IgD-negative memory B cell (primary cell): ENCODE data around the gene BZW1. TPM values are rescaled to one million over a fixed set of nuclear protein-coding genes. Genes with fewer than 3 reads are reported as not detected.

Experiments
- H3K27ac Mint-ChIP-seq, 3 donors: one replicate each; pipeline ENCODE4 v1.8.0; 2020 to 2022; ENCODE audit warnings: mild to moderate bottlenecking in 3 of 3, mixed read lengths in 3 of 3, moderate library complexity in 1 of 3
- H3K27me3 Mint-ChIP-seq: one replicate; pipeline ENCODE4 v1.8.0; 2021; ENCODE audit warnings: mixed read lengths
- H3K36me3 Mint-ChIP-seq: one replicate; pipeline ENCODE4 v1.8.0; 2020; ENCODE audit warnings: mild to moderate bottlenecking, mixed read lengths
- H3K4me1 Mint-ChIP-seq, 3 donors: one replicate each; pipeline ENCODE4 v1.8.0; 2020 to 2022; ENCODE audit warnings: mixed read lengths in 3 of 3, mild to moderate bottlenecking in 1 of 3
- H3K4me3 Mint-ChIP-seq, 4 donors: one replicate each; pipeline ENCODE4 v1.8.0; 2020 to 2022; ENCODE audit warnings: mild to moderate bottlenecking in 4 of 4, mixed read lengths in 4 of 4, moderate library complexity in 3 of 4
- H3K9me3 Mint-ChIP-seq, 3 donors: one replicate each; pipeline ENCODE4 v1.8.0; 2020 to 2021; ENCODE audit warnings: mixed read lengths in 3 of 3, mild to moderate bottlenecking in 1 of 3
- polyA plus RNA-seq: library from polyadenylated mRNA; unstranded; fragments of 300-500 nt; fragmentation: Illumina TruSeq; gene quantifications from one replicate; pipeline ENCODE4 v1.2.3, GENCODE V29; 2021

The BZW1 gene
- polyA plus RNA-seq, 1 donor from 2014 or later = 140 TPM

- no peak overlapping the region for H3K4me3 Mint-ChIP-seq
Observed at GRCh38 chr2:200839513-200839912, 27.8 kb downstream of the BZW1 start.

GRCh38 chr2:200843993-200844948, 32.6 kb downstream of the BZW1 start:
- Mint-ChIP-seq H3K27ac (no peak overlapping the region), H3K36me3 (peaks cover 2% of the 10 kb centered on the region), H3K4me3 (no peak overlapping the region), H3K27me3 (no peaks in the 10 kb centered on the region), H3K9me3 (no peaks in the 10 kb centered on the region), H3K4me1 (no peaks in the 10 kb centered on the region)

More at GRCh38 chr2:200839513-200839912, 27.8 kb downstream of the BZW1 start:
- Mint-ChIP-seq H3K4me1 (peaks cover 0 to 2% (median 0%) of the 10 kb centered on the region in 3 donors), H3K9me3 (peaks cover 2 to 14% (median 9%) of the 10 kb centered on the region in 3 donors), H3K27ac (no peak overlapping the region), H3K36me3 (peaks cover 7% of the 10 kb centered on the region), H3K27me3 (no peaks in the 10 kb centered on the region)

GRCh38 chr2:200845194-200845593, 33.5 kb downstream of the BZW1 start:
- Mint-ChIP-seq H3K27me3 (no peaks in the 10 kb centered on the region), H3K4me1 (no peaks in the 10 kb centered on the region)

GRCh38 chr2:200845669-200846325, 34.1 kb downstream of the BZW1 start:
- Mint-ChIP-seq H3K36me3 (peaks cover 2% of the 10 kb centered on the region), H3K4me1 (no peaks in the 10 kb centered on the region), H3K27ac (no peak overlapping the region), H3K4me3 (no peak overlapping the region), H3K27me3 (no peaks in the 10 kb centered on the region), H3K9me3 (no peaks in the 10 kb centered on the region)

More at GRCh38 chr2:200845194-200845593, 33.5 kb downstream of the BZW1 start:
- peaks cover 2% of the 10 kb centered on the region for H3K36me3 Mint-ChIP-seq
- no peak overlapping the region for H3K27ac Mint-ChIP-seq
- no peaks in the 10 kb centered on the region for H3K9me3 Mint-ChIP-seq
- no peak overlapping the region for H3K4me3 Mint-ChIP-seq

- Mint-ChIP-seq H3K4me1 (peaks cover 0 to 3% (median 0%) of the 10 kb centered on the region in 3 donors), H3K4me3 (no peak overlapping the region), H3K27ac (peak overlapping the region in 2 of 3 donors; percentile 40 to 87)
Observed at GRCh38 chr2:200847269-200847668, 35.6 kb downstream of the BZW1 start.

GRCh38 chr2:200847939-200848338, 36.2 kb downstream of the BZW1 start:
- Mint-ChIP-seq H3K27me3 (no peaks in the 10 kb centered on the region), H3K27ac (peak overlapping the region in 2 of 3 donors; percentile 75 to 87), H3K4me1 (peaks cover 0 to 3% (median 0%) of the 10 kb centered on the region in 3 donors), H3K36me3 (peaks cover 2% of the 10 kb centered on the region), H3K9me3 (no peaks in the 10 kb centered on the region), H3K4me3 (no peak overlapping the region)

More at GRCh38 chr2:200847269-200847668, 35.6 kb downstream of the BZW1 start:
- Mint-ChIP-seq H3K9me3 (no peaks in the 10 kb centered on the region), H3K36me3 (peaks cover under 1% of the 10 kb centered on the region), H3K27me3 (no peaks in the 10 kb centered on the region)

- Mint-ChIP-seq H3K4me3 (no peak overlapping the region), H3K36me3 (peaks cover 5% of the 10 kb centered on the region), H3K4me1 (peaks cover 0 to 3% (median 1%) of the 10 kb centered on the region in 3 donors), H3K27ac (peak overlapping the region; percentile 14 to 83 (median 60)), H3K27me3 (no peaks in the 10 kb centered on the region), H3K9me3 (no peaks in the 10 kb centered on the region)
Observed at GRCh38 chr2:200850512-200851256, 39.0 kb downstream of the BZW1 start.

- no peak overlapping the region for H3K4me3 Mint-ChIP-seq
- H3K4me1 Mint-ChIP-seq = peaks cover 0 to 4% (median 3%) of the 10 kb centered on the region in 3 donors
- H3K27me3 Mint-ChIP-seq = no peaks in the 10 kb centered on the region
- peaks cover 9% of the 10 kb centered on the region for H3K36me3 Mint-ChIP-seq
- H3K27ac Mint-ChIP-seq = peak overlapping the region in 2 of 3 donors; percentile 76 to 83
- H3K9me3 Mint-ChIP-seq = no peaks in the 10 kb centered on the region
Observed at GRCh38 chr2:200851398-200852248, 39.9 kb downstream of the BZW1 start.

GRCh38 chr2:200852605-200853004, 40.9 kb downstream of the BZW1 start:
- Mint-ChIP-seq H3K36me3 (peaks cover 9% of the 10 kb centered on the region), H3K4me1 (peaks cover 0 to 4% (median 3%) of the 10 kb centered on the region in 3 donors), H3K27ac (peak overlapping the region; percentile 39 to 76 (median 65)), H3K9me3 (no peaks in the 10 kb centered on the region), H3K27me3 (no peaks in the 10 kb centered on the region), H3K4me3 (no peak overlapping the region)

GRCh38 chr2:200856806-200857205, 45.1 kb downstream of the BZW1 start:
- Mint-ChIP-seq H3K9me3 (no peaks in the 10 kb centered on the region), H3K27me3 (no peaks in the 10 kb centered on the region), H3K27ac (peak overlapping the region in 2 of 3 donors; percentile 43 to 59), H3K4me1 (peaks cover 19 to 32% (median 28%) of the 10 kb centered on the region in 3 donors), H3K36me3 (peaks cover 22% of the 10 kb centered on the region), H3K4me3 (peak overlapping the region in 2 of 4 donors; percentile 35 to 43)

- Mint-ChIP-seq H3K36me3 (peaks cover 21% of the 10 kb centered on the region), H3K4me3 (peak overlapping the region; percentile 34 to 92 (median 55)), H3K27ac (peak overlapping the region; percentile 0 to 80 (median 27)), H3K27me3 (no peaks in the 10 kb centered on the region), H3K4me1 (peaks cover 36 to 41% (median 36%) of the 10 kb centered on the region in 3 donors), H3K9me3 (no peaks in the 10 kb centered on the region)
Observed at GRCh38 chr2:200860092-200860795, 48.5 kb downstream of the BZW1 start.

GRCh38 chr2:200861617-200862155, 50.0 kb downstream of the BZW1 start:
- H3K27me3 Mint-ChIP-seq = no peaks in the 10 kb centered on the region
- peak overlapping the region; percentile 85 to 100 (median 98) for H3K27ac Mint-ChIP-seq
- H3K9me3 Mint-ChIP-seq = no peaks in the 10 kb centered on the region
- peaks cover 17% of the 10 kb centered on the region for H3K36me3 Mint-ChIP-seq
- peaks cover 36 to 38% (median 36%) of the 10 kb centered on the region in 3 donors for H3K4me1 Mint-ChIP-seq
- H3K4me3 Mint-ChIP-seq = peak overlapping the region; percentile 91 to 100 (median 98)

- peaks cover 36 to 40% (median 36%) of the 10 kb centered on the region in 3 donors for H3K4me1 Mint-ChIP-seq
- H3K27me3 Mint-ChIP-seq = no peaks in the 10 kb centered on the region
- H3K4me3 Mint-ChIP-seq = peak overlapping the region; percentile 91 to 100 (median 98)
- peak overlapping the region; percentile 85 to 100 (median 98) for H3K27ac Mint-ChIP-seq
- no peaks in the 10 kb centered on the region for H3K9me3 Mint-ChIP-seq
- H3K36me3 Mint-ChIP-seq = peaks cover 17% of the 10 kb centered on the region
Observed at GRCh38 chr2:200862532-200863000, 50.9 kb downstream of the BZW1 start.
